Left lung (tissue), 10 donors: ENCODE measurements around the gene COG5. TPM values are rescaled to one million over a fixed set of nuclear protein-coding genes. Genes with fewer than 3 reads are reported as not detected.

Experiments
- ATAC-seq: fragments of 200-7000 bp; cut with Tn5 transposase; one replicate; pipeline ENCODE4 v1.9.1; 2020; ENCODE audit warnings: moderate library complexity
- DNase-seq, 4 donors: peaks; one replicate each; pipeline ENCODE4 v3.0.0-alpha.2; 2013 to 2020
- H3K27ac ChIP-seq, 2 donors: fragments of 200-600 bp; sonication (generic) in 1 of 2; one replicate each; pipeline versions ENCODE4 v1.5.0 to v1.8.0; 2020 to 2021
- H3K27me3 ChIP-seq, 2 donors: fragments of 200-600 bp; sonication (generic) in 1 of 2; one replicate each; pipeline versions ENCODE4 v1.5.0 to v1.8.0; 2020 to 2021
- H3K36me3 ChIP-seq, 2 donors: fragments of 200-600 bp; sonication (generic) in 1 of 2; one replicate each; pipeline versions ENCODE4 v1.5.0 to v1.8.0; 2020 to 2021
- H3K4me1 ChIP-seq, 2 donors: fragments of 200-600 bp; one replicate each; pipeline ENCODE4 v1.8.0; 2021
- H3K4me3 ChIP-seq, 2 donors: fragments of 200-600 bp; sonication (generic) in 1 of 2; one replicate each; pipeline versions ENCODE4 v1.5.0 to v1.8.0; 2020 to 2021; ENCODE audit warnings: mild to moderate bottlenecking in 1 of 2
- H3K9me3 ChIP-seq, 2 donors: fragments of 200-600 bp; sonication (generic) in 1 of 2; one replicate each; pipeline versions ENCODE4 v1.5.0 to v1.8.0; 2020 to 2021
- intact Hi-C, 2 donors: fragments of 100-400 bp; cut with DNase I; formaldehyde crosslinking; loops; one replicate each; pipeline versions ENCODE4 v1.11.2 to v1.14.2; 2022
- polyA plus RNA-seq, 6 donors: library from polyadenylated mRNA; unstranded; fragments of 120-200 nt; gene quantifications; one replicate each; pipeline ENCODE4 v1.2.1, GENCODE V29; 2013; ENCODE audit not compliant: insufficient read length in 6 of 6
- total RNA-seq, 2 donors: library from RNA; stranded (reverse); fragmentation: NEBNext Ultra II Directional; extraction: Animal tissue kit (Norgen Biotek cat#: 25700); gene quantifications; one replicate each; pipeline ENCODE4 v1.2.1, GENCODE V29; 2021
- TF ChIP-seq, protein P1 (sequence below), 2 donors: fragments of 200-600 bp; sonication (generic) in 1 of 2; IDR thresholded peaks; one replicate each; pipeline versions ENCODE4 v1.5.0 to v1.8.0; 2021; ENCODE audit warnings: antibody characterized with exemption in 2 of 2
- donor health status: DM: no; HTN: yes; CAD: no.
- donor health status: DM: no; HTN: no; CAD: no.

The COG5 gene
- total and polyA plus RNA-seq, 8 donors: 26.9 to 42.6 (median 33.4) TPM

DNA sequence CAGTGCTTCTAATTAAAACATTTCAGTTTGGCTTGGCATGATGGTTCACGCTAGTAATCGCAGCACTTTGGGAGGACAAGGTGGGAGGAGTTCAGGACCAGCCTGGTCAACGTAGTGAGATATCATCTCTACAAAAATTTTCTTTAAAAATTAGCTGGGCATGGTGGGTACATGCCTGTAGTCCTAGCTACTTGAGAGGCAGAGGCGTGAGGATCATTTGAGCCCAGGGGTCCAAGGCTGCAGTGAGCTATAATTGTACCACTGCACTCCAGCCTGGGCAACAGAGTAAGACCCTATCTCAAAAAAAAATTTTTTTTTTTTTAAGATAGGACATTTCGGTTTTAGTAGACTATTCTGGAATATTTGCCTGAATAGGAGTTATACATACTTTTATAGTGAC is 382.5 kb downstream of the COG5 start:
- Histone ChIP-seq H3K27me3 (no peaks in the 10 kb centered on the region), H3K27ac (peak overlapping the region in 1 of 2 donors; percentile 47), H3K36me3 (peaks cover 0 to 64% of the 10 kb centered on the region in 2 donors), H3K9me3 (no peaks in the 10 kb centered on the region), H3K4me3 (no peak overlapping the region), H3K4me1 (peaks cover 0 to 25% of the 10 kb centered on the region in 2 donors)
- intact Hi-C loops: no loop called here
- DNase-seq (no peak), ATAC-seq (no peak)
- TF ChIP-seq, protein P1, sequence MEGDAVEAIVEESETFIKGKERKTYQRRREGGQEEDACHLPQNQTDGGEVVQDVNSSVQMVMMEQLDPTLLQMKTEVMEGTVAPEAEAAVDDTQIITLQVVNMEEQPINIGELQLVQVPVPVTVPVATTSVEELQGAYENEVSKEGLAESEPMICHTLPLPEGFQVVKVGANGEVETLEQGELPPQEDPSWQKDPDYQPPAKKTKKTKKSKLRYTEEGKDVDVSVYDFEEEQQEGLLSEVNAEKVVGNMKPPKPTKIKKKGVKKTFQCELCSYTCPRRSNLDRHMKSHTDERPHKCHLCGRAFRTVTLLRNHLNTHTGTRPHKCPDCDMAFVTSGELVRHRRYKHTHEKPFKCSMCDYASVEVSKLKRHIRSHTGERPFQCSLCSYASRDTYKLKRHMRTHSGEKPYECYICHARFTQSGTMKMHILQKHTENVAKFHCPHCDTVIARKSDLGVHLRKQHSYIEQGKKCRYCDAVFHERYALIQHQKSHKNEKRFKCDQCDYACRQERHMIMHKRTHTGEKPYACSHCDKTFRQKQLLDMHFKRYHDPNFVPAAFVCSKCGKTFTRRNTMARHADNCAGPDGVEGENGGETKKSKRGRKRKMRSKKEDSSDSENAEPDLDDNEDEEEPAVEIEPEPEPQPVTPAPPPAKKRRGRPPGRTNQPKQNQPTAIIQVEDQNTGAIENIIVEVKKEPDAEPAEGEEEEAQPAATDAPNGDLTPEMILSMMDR (IDR thresholded peaks at IDR 0.05): no peak

DNA sequence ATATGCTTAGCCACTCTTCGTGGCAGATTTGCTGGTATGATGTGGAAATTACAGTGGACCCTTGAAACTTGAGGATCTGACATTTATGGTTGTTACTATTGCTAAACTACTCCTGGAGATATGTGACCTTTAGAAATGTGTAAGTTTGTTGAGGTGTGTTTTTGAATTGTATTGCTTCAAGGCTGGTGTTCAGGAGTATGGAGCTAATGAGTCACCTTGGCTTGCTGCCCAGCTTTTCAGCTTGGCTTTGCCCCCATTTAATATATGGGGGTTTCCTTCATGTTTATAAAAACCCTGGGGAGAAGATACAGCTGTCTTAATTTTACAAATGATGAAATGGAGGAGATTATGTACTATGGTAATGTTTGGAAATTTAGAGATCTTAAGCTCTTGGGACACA is 383.3 kb downstream of the COG5 start:
- no peak overlapping the region for H3K4me3 ChIP-seq
- ATAC-seq (peak; percentile 82), DNase-seq (peak in 2 of 4 donors; percentile 53 to 54)
- intact Hi-C loops: no loop called here
- TF ChIP-seq, protein P1 (IDR thresholded peaks at IDR 0.05): no peak
- H3K9me3 ChIP-seq: no peaks in the 10 kb centered on the region
- H3K27me3 ChIP-seq: no peaks in the 10 kb centered on the region
- peaks cover 0 to 26% of the 10 kb centered on the region in 2 donors for H3K4me1 ChIP-seq
- H3K27ac ChIP-seq: peak overlapping the region; percentile 22 to 47
- H3K36me3 ChIP-seq: peaks cover 0 to 56% of the 10 kb centered on the region in 2 donors

DNA sequence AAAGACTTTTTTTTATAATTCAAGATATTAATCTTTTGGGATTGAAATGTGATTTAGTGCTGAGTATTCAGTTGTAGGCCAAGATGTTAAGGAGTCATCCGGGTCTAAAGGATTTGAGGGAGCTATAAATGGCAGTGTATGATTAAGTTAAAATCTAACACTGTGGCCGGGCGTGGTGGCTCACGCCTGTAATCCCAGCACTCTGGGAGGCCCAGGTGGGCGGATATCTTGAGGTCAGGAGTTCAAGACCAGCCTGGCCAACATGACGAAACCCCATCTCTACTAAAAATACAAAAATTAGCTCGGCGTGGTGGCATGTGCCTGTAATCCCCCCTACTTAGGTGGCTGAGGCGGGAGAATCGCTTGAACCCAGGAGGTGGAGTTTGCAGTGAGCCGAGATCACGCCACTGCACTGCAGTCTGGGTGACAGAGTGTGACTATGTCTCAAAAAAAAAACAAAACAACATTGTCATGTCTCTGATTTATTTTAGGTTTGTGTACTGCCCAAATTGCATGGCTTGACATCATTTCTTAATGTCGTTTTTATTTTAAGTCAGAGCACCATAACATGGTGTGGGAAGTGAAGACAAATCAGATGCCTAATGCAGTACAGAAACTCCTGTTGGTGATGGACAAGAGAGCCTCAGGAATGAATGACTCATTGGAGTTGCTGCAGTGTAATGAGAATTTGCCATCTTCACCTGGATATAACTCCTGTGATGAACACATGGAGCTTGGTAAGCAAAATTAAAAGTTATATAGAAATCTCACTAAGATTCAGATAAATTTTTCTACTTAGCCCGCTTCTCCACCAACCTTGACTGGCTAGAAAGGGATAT is 384.2 kb downstream of the COG5 start:
- intact Hi-C loops: no loop called here

DNA sequence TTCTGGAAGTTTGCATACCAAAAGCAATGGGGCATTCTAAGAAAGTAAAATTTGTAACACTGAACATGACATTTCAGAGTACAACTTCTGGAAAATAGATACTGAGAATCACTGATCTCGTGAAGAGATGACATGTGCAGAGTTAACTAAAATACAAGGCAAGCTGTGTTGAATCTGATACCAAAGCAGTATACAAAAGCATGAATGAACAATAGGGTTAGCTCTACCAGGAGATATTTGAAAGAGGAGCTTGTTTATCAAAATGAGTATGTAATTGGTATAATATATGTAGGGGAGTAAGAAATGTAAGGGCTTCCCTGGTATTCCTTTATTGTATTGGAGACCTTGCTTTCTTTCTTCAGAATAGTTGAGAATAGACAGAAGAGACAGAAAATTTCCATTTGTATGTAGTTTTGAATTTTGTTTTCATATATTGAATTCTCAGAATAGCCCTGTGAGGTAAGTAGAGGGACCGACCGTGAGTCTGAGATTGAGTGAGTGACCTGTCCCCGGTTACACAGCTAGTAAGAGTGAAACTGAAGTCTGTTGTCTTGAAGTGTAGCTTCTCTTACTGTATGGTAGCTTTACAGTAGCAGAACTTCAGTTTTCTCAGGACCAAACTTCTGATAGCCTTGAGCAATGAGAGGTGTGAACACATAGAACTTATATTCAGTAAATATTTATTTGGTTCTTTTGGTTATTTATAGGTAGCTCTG is 389.9 kb downstream of the COG5 start:
- Histone ChIP-seq H3K4me1 (peaks cover 0 to 58% of the 10 kb centered on the region in 2 donors), H3K27me3 (no peaks in the 10 kb centered on the region), H3K4me3 (no peak overlapping the region), H3K36me3 (no peaks in the 10 kb centered on the region), H3K27ac (peak overlapping the region in 1 of 2 donors; percentile 35), H3K9me3 (no peaks in the 10 kb centered on the region)
- DNase-seq (no peak), ATAC-seq (no peak)
- intact Hi-C loops: no loop called here
- TF ChIP-seq, protein P1 (IDR thresholded peaks at IDR 0.05): no peak

More for the DNA sequence above, 384.2 kb downstream of the COG5 start:
- no peaks in the 10 kb centered on the region for H3K9me3 ChIP-seq
- no peaks in the 10 kb centered on the region for H3K27me3 ChIP-seq
- peaks cover 0 to 35% of the 10 kb centered on the region in 2 donors for H3K4me1 ChIP-seq
- DNase-seq (no peak), ATAC-seq (peak; percentile 61)
- H3K4me3 ChIP-seq: no peak overlapping the region
- H3K36me3 ChIP-seq: peaks cover 0 to 47% of the 10 kb centered on the region in 2 donors
- H3K27ac ChIP-seq: peak overlapping the region; percentile 22 to 47
- TF ChIP-seq, protein P1 (IDR thresholded peaks at IDR 0.05): no peak

DNA sequence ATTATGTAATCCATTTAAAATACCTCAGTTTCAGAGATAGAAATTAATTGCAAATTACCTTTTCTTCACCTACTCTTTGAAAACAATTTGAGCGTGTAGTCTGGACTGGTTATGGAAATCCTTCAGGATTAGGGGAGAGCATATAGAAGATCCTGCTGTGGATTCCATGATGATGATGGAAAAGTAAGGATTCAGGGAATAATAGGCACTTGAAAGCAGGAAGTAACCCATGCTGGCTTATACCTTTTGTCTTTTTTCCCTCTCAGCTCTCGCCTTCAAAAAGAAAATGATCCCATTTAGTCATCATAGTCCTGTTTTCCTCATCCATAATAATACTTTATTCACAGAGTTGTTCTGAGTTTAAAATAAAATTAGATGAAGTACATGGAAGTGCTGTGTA is 390.5 kb downstream of the COG5 start:
- Histone ChIP-seq H3K4me3 (no peak overlapping the region), H3K36me3 (no peaks in the 10 kb centered on the region), H3K9me3 (no peaks in the 10 kb centered on the region), H3K27ac (peak overlapping the region in 1 of 2 donors; percentile 35), H3K27me3 (no peaks in the 10 kb centered on the region), H3K4me1 (peaks cover 0 to 58% of the 10 kb centered on the region in 2 donors)
- DNase-seq (no peak), ATAC-seq (no peak)
- intact Hi-C loops: no loop called here
- TF ChIP-seq, protein P1 (IDR thresholded peaks at IDR 0.05): no peak
